Fibroblast of upper back skin (primary cell): ENCODE measurements around the gene DNAJB9.
A peak's percentile ranks its signal among the peaks of the same experiment; 100 is the strongest.

ENCODE experiments used
- DNase-seq: peaks from one replicate; pipeline ENCODE4 v3.0.0-alpha.2; 2013

Gene DNAJB9

GRCh38 chr7:108611268-108611667 is 41.6 kb downstream of the DNAJB9 start:
- no peak for DNase-seq

DNA sequence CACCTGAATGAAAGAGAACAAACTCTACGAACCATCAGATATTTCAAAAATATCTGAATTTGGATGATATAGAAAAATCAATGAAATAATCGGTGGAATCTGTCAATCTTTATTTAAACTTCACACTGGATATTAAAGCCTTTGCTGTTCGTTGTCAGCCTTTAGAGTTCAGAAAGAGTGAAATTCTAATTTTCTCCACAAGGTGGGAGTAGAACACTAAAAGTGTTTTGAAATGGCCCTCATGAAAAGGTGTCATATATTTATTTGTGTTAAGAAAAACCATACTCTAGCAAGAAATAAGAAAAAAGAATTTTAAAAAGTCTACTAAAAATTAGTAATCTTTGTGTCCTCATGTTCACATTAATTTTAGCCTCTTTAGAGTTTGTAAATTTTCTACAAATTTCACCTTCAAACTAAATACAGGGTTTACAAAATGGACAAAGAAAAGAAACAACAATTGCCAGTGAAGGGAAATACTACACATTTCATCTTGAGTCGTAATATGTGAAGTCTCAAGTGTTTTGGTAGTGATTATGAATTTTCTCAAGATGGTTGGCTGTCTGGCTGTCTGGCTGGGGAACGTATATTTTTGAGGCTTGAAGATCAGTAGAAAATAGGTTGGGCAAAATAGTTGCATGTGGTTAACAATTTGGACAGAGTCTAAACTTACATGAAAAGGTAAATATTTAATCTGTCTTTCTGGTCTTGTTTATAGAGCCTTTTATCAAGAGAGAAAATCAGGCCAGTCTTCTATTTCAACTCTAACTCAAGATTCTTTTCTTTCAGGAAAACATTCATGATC is 43.7 kb downstream of the DNAJB9 start:
- DNase-seq, result peak; percentile 37

GRCh38 chr7:108613949-108614381 is 44.3 kb downstream of the DNAJB9 start:
- DNase-seq, result no peak

DNA sequence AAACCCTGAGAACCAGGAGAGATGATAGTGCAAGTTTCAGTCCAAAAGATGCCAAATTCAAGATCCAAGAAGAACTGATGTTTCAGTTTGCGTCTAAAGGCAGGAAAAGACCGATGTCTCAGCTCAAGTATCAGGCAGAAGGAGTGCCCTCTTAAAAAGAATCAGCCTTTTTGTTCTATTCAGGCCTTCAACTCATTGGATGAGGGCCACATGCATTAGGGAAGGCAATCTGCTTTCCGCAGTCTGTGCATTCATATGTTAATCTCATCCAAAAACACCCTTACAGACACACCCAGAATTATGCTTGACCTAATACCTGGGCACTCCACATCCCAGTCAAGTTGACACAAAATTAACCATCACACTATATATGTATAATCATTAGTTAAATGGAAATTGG is 45.2 kb downstream of the DNAJB9 start:
- DNase-seq, result no peak

DNA sequence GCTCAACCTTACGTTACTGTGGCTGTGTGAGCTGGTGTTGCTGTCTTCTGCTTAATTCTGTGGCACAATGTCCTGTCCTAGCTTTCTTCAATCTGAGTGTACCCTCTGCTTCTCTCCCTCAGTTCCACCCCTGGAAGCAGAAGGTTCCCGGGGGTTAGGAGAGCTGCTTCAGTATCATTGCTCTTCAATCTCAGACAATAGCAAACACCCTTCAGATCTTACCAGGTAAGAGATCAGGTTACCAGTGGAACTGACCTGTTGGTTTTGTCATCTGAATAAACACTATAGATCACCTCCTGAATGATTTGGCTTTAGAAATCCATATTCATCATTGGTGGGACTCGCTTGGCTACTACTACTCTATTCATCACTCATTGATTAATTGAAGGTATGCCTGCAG is 48.4 kb downstream of the DNAJB9 start:
- DNase-seq, result no peak

GRCh38 chr7:108623220-108623619 is 53.5 kb downstream of the DNAJB9 start:
- no peak for DNase-seq
